SU-DHL-6 (cell line): ENCODE measurements around the gene HECW1.

Source experiments
- CTCF ChIP-seq: fragments of 200-600 bp; sonication (generic); IDR thresholded peaks from one replicate; pipeline ENCODE4 v1.5.1; 2017; ENCODE audit warnings: antibody characterized with exemption, mild to moderate bottlenecking, low read length, moderate library complexity; ENCODE audit not compliant: insufficient read depth, poor library complexity, severe bottlenecking
- EZH2phosphoT487 ChIP-seq: fragments of 200-600 bp; sonication (generic), shearing (Covaris generic); conservative IDR thresholded peaks from 2 replicates; pipeline ENCODE4 v1.6.1; 2018; ENCODE audit warnings: mild to moderate bottlenecking, antibody characterized with exemption, low read length, moderate library complexity, mixed read lengths

- TF ChIP-seq CTCF (no peak), EZH2phosphoT487 (no peak)
Measured at GRCh38 chr7:43092819-43093218, 19.6 kb upstream of the HECW1 start.
